Natural killer cell (primary cell): ENCODE results near the gene MPRIP. TPM values are rescaled to one million over a fixed set of nuclear protein-coding genes. Genes with fewer than 3 reads are reported as not detected.

Source experiments
- ATAC-seq, 3 donors: fragments of 150-1000 bp in 2 of 3; fragments of 200-7000 bp in 1 of 3; cut with Tn5 transposase; 1 replicate in 1 of 3; 2 replicates in 2 of 3; pipeline ENCODE4 v1.10.0; 2021; ENCODE audit warnings: mild to moderate bottlenecking in 2 of 3, moderate library complexity in 2 of 3
- DNase-seq, 2 donors: peaks; one replicate each; pipeline versions ENCODE4 v3.0.0 to v3.0.0-alpha.2; 2013 to 2021; ENCODE audit warnings: mixed read lengths in 1 of 2
- H3K27ac ChIP-seq: one replicate; pipeline ENCODE4 v1.5.1; 2013; ENCODE audit warnings: mild to moderate bottlenecking, low read length
- H3K27me3 ChIP-seq: one replicate; pipeline ENCODE4 v1.6.1; 2013; ENCODE audit warnings: low read length; ENCODE audit not compliant: control insufficient read depth, insufficient read depth
- H3K36me3 ChIP-seq: one replicate; pipeline ENCODE4 v1.6.1; 2013; ENCODE audit warnings: low read length; ENCODE audit not compliant: control insufficient read depth, insufficient read depth
- H3K4me1 ChIP-seq: one replicate; pipeline ENCODE4 v1.6.1; 2013; ENCODE audit warnings: low read length; ENCODE audit not compliant: control insufficient read depth, insufficient read depth
- H3K4me3 ChIP-seq: one replicate; pipeline ENCODE4 v1.5.1; 2013; ENCODE audit warnings: low read length
- H3K9me3 ChIP-seq: one replicate; pipeline ENCODE4 v1.6.1; 2013; ENCODE audit warnings: low read length; ENCODE audit not compliant: control insufficient read depth, insufficient read depth
- H3K27ac Mint-ChIP-seq, 2 donors: one replicate each; pipeline ENCODE4 v1.8.0; 2022; ENCODE audit warnings: mild to moderate bottlenecking in 2 of 2, mixed read lengths in 2 of 2, moderate library complexity in 1 of 2
- H3K27me3 Mint-ChIP-seq, 2 donors: one replicate each; pipeline ENCODE4 v1.8.0; 2022; ENCODE audit warnings: low read depth in 2 of 2, mixed read lengths in 2 of 2
- H3K36me3 Mint-ChIP-seq: one replicate; pipeline ENCODE4 v1.8.0; 2022; ENCODE audit warnings: mixed read lengths
- H3K4me1 Mint-ChIP-seq, 2 donors: one replicate each; pipeline ENCODE4 v1.8.0; 2022; ENCODE audit warnings: mixed read lengths in 2 of 2
- H3K4me3 Mint-ChIP-seq: one replicate; pipeline ENCODE4 v1.8.0; 2022; ENCODE audit warnings: mild to moderate bottlenecking, moderate library complexity, mixed read lengths
- H3K9me3 Mint-ChIP-seq, 2 donors: one replicate each; pipeline ENCODE4 v1.8.0; 2022; ENCODE audit warnings: mixed read lengths in 2 of 2
- WGBS: methylation state at CpG from one replicate; pipeline ENCODE4 v1.1.7; 2013; ENCODE audit warnings: missing lambda C conversion rate; ENCODE audit not compliant: insufficient coverage; 5-methylcytosine and 5-hydroxymethylcytosine counted together
- intact Hi-C: fragments of 100-400 bp; cut with micrococcal nuclease; formaldehyde crosslinking; loops from one replicate; pipeline ENCODE4 v1.14.2; 2022
- total RNA-seq, 4 donors: library from RNA; stranded (reverse); fragments of 120-200 nt in 1 of 4; gene quantifications; one replicate each; pipeline versions ENCODE4 v1.2.3 to v1.2.4, GENCODE V29; 2013 to 2022
- TF ChIP-seq, protein P1 (sequence below): fragments of 200-600 bp; IDR thresholded peaks from one replicate; pipeline ENCODE4 v1.8.0; 2022; ENCODE audit warnings: antibody characterized with exemption

MPRIP gene
- total RNA-seq, 3 donors from 2014 or later (not counting 1 experiment from before 2014, with no cell fraction given), result 225 to 272 (median 229) TPM

DNA sequence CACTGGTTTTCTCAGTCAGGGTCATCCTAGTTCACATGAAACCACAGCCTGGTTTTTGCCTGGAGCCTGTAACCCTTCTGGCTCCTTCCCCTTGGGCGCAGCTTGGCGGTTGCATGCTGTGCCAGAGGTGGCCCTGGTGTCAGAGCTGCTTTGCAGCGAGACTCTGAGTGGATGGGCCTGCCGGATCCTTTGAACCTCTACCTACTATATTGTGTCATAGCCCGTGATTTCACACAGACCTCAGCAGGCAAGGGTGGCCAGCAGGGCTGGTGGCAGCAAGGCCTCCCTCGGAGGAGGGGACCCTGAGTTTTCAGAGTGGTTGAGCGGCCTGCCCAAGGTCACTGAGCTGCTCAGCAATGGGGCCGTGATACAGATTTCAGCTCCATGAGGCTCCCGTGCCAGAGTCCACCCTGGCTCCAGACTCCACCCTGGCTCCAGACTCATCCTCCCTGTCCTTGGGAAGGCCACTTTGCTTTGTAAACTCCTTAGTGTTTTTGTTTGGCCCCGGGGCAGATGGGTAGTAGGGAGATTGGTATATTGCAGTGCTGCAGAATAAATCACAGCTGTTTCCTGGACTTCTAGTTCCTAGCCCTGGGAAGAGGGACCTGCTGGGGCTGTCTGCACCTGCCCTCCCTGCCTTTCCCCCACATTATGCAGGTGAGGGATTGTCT lies 9.7 kb downstream of the MPRIP start:
- no peak for DNase-seq
- H3K27ac ChIP-seq, result no peak overlapping the region
- peaks cover 67 to 74% of the 10 kb centered on the region in 2 donors for H3K4me1 Mint-ChIP-seq
- no peaks in the 10 kb centered on the region for H3K27me3 ChIP-seq
- no peak overlapping the region for H3K4me3 Mint-ChIP-seq
- no peaks in the 10 kb centered on the region for H3K36me3 Mint-ChIP-seq
- intact Hi-C loops, result no loop called here
- WGBS, result 72% methylated on average over 10 of the region's 10 CpGs
- no peak for ATAC-seq
- H3K4me3 ChIP-seq, result no peak overlapping the region
- peak overlapping the region; percentile 59 to 71 for H3K27ac Mint-ChIP-seq
- H3K9me3 Mint-ChIP-seq, result no peaks in the 10 kb centered on the region
- no peaks in the 10 kb centered on the region for H3K27me3 Mint-ChIP-seq
- H3K36me3 ChIP-seq, result no peaks in the 10 kb centered on the region
- H3K9me3 ChIP-seq, result no peaks in the 10 kb centered on the region
- TF ChIP-seq, protein P1, sequence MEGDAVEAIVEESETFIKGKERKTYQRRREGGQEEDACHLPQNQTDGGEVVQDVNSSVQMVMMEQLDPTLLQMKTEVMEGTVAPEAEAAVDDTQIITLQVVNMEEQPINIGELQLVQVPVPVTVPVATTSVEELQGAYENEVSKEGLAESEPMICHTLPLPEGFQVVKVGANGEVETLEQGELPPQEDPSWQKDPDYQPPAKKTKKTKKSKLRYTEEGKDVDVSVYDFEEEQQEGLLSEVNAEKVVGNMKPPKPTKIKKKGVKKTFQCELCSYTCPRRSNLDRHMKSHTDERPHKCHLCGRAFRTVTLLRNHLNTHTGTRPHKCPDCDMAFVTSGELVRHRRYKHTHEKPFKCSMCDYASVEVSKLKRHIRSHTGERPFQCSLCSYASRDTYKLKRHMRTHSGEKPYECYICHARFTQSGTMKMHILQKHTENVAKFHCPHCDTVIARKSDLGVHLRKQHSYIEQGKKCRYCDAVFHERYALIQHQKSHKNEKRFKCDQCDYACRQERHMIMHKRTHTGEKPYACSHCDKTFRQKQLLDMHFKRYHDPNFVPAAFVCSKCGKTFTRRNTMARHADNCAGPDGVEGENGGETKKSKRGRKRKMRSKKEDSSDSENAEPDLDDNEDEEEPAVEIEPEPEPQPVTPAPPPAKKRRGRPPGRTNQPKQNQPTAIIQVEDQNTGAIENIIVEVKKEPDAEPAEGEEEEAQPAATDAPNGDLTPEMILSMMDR, result no peak
- H3K4me1 ChIP-seq, result peaks cover 45% of the 10 kb centered on the region

DNA sequence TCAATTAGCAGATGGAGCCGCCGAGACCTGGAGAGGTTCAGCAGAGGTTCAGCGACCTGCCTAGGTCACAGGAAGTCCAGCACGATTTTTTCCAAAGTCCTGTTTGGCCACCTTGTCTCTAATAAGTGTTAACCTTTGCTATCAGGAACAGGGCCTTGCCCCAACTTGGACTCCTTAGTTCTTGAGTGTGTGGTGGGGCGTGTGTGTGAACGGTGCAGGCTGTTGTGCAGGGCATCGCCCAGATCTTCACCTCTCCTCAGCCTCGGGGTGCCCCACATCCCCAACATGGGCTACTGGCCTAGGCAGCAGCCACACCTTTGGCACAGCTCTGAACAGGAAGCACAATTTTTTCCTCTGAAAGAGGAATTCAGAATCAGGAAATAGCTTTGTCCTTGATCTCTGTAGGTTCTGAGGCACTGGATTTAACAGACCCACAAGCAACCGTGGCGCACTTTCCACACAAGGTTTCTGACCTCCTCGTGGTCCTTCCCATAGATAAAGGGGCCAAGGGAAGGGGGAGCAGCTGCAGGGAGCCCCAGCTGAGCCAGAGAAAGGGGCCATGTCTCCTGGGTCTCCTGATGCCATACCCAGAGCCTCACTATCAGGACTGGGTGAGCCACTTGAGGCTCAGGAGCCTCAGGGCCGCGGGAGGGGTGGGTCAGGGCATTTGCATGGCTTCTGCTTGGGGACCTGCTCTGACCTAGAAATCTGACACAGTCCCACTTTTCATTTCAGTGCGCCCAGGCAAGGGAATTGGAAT lies 10.4 kb downstream of the MPRIP start:
- WGBS, result 50% methylated on average over 14 of the region's 14 CpGs
- no peaks in the 10 kb centered on the region for H3K9me3 Mint-ChIP-seq
- DNase-seq (no peak), ATAC-seq (no peak)
- TF ChIP-seq, protein P1, result no peak
- peaks cover 4% of the 10 kb centered on the region for H3K36me3 ChIP-seq
- intact Hi-C loops, result no loop called here
- H3K36me3 Mint-ChIP-seq, result no peaks in the 10 kb centered on the region
- H3K9me3 ChIP-seq, result no peaks in the 10 kb centered on the region
- H3K4me1 Mint-ChIP-seq, result peaks cover 62 to 69% of the 10 kb centered on the region in 2 donors
- no peak overlapping the region for H3K27ac ChIP-seq
- H3K27ac Mint-ChIP-seq, result peak overlapping the region; percentile 59 to 71
- no peaks in the 10 kb centered on the region for H3K27me3 Mint-ChIP-seq
- H3K4me1 ChIP-seq, result peaks cover 42% of the 10 kb centered on the region
- H3K4me3 ChIP-seq, result no peak overlapping the region
- peak overlapping the region; percentile 13 for H3K4me3 Mint-ChIP-seq
- no peaks in the 10 kb centered on the region for H3K27me3 ChIP-seq

DNA sequence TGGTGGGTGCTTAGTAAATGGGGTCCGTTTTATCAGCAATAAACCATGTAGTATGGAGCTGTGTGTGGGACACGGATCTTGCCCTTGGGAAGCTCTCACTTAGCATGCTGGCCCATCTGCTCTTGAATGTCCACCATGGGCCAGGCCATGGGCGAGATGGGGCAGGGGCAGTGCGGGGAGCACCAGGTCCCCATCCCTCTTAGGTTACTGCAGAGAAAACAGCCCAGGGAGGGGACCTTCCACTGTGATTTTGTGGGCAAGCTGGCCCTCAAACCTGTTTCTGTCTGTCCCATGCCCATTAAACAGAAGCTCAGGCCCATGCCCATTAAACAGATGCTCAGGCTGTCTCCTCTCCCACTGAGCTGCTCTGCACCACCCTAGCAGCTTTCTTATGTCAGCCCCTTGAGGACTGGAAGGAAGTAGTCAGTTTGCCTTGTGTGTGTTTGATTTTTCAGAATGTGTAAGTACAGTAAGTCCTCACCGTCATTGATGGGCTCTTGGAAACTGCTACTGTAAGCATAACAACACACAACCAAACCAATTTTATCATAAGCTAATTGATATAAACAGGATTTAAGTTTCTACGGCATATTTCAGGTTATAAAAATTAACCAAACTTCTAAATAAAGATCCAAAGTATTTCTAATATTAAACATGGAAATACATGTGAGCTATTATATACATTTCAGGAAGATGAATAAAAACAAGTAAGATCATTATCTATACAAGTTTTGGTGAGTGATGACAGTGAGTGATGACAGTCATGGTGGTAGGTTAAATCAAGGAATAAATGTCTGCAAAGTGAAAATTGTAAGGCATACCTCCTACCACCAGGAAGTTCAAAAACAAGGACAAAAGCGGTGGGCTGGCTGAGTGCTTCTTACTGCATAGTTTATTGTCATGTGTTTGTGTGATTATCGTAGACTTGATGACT lies 11.5 kb downstream of the MPRIP start:
- intact Hi-C loops, result no loop called here
- H3K9me3 Mint-ChIP-seq, result no peaks in the 10 kb centered on the region
- no peak for DNase-seq
- Histone ChIP-seq H3K27me3 (no peaks in the 10 kb centered on the region), H3K9me3 (no peaks in the 10 kb centered on the region), H3K4me1 (peaks cover 34% of the 10 kb centered on the region), H3K4me3 (no peak overlapping the region), H3K36me3 (peaks cover 4% of the 10 kb centered on the region), H3K27ac (no peak overlapping the region)
- no peaks in the 10 kb centered on the region for H3K36me3 Mint-ChIP-seq
- no peaks in the 10 kb centered on the region for H3K27me3 Mint-ChIP-seq
- H3K4me1 Mint-ChIP-seq, result peaks cover 61 to 62% of the 10 kb centered on the region in 2 donors
- TF ChIP-seq, protein P1, result no peak
- H3K4me3 Mint-ChIP-seq, result no peak overlapping the region
- H3K27ac Mint-ChIP-seq, result peak overlapping the region in 1 of 2 donors; percentile 71
- ATAC-seq, result no peak
- 94% methylated on average over 6 of the region's 8 CpGs for WGBS
